GM12878 (cell line): ENCODE measurements around the gene RPS3A. TPM values are rescaled to one million over a fixed set of nuclear protein-coding genes. Genes with fewer than 3 reads are reported as not detected.

Experiments used
- ATF7 ChIP-seq: fragments of 450-650 bp; IDR thresholded peaks from 2 replicates; pipeline ENCODE4 v1.6.1; 2016; ENCODE audit warnings: low read depth, mild to moderate bottlenecking
- BACH1 ChIP-seq: fragments of 450-650 bp; IDR thresholded peaks from 2 replicates; pipeline ENCODE4 v1.6.1; 2017; ENCODE audit warnings: mild to moderate bottlenecking, borderline replicate concordance
- BCL11A ChIP-seq: IDR thresholded peaks from 2 replicates; pipeline ENCODE4 v1.6.1; 2011; ENCODE audit warnings: low read depth, low read length
- CREB1 ChIP-seq: IDR thresholded peaks from 2 replicates; pipeline ENCODE4 v1.6.1; 2012; ENCODE audit warnings: low read depth, mild to moderate bottlenecking, inconsistent platforms
- EP300 ChIP-seq, 2 experiments: fragments of 150-350 bp in 1 of 2; IDR thresholded peaks; 2 replicates each; pipeline ENCODE4 v1.6.1; 2011 to 2012; ENCODE audit warnings: low read depth in 2 of 2, low read length in 2 of 2, borderline replicate concordance in 1 of 2, improper control_type of control experiment in 1 of 2, inconsistent platforms in 1 of 2; ENCODE audit not compliant: control insufficient read depth in 1 of 2
- ETV6 ChIP-seq, 2 experiments: fragments of 450-650 bp in 1 of 2; IDR thresholded peaks in 1 of 2; conservative IDR thresholded peaks in 1 of 2; 2 replicates each; pipeline ENCODE4 v1.6.1; 2014; ENCODE audit warnings: antibody characterized with exemption in 1 of 2, borderline replicate concordance in 1 of 2, low read depth in 1 of 2, mild to moderate bottlenecking in 1 of 2, moderate library complexity in 1 of 2
- HCFC1 ChIP-seq: fragments of 150-350 bp; IDR thresholded peaks from 2 replicates; pipeline ENCODE4 v1.6.1; 2014; ENCODE audit warnings: low read length
- MXI1 ChIP-seq: fragments of 150-350 bp; IDR thresholded peaks from 2 replicates; pipeline ENCODE4 v1.6.1; 2011; ENCODE audit warnings: low read depth, mild to moderate bottlenecking, inconsistent platforms, low read length, improper control_type of control experiment
- MYB ChIP-seq: fragments of 150-350 bp; IDR thresholded peaks from 2 replicates; pipeline ENCODE4 v1.6.1; 2014; ENCODE audit warnings: mild to moderate bottlenecking, low read depth, low read length, borderline replicate concordance
- NR2C2 ChIP-seq: IDR thresholded peaks from 2 replicates; pipeline ENCODE4 v1.6.1; 2011; ENCODE audit warnings: borderline replicate concordance, low read depth; ENCODE audit not compliant: control insufficient read depth, insufficient read length
- NRF1 ChIP-seq: conservative IDR thresholded peaks from 2 replicates; pipeline ENCODE4 v1.6.1; 2011; ENCODE audit warnings: mild to moderate bottlenecking, low read depth, low read length, improper control_type of control experiment
- SIN3A ChIP-seq: IDR thresholded peaks from 2 replicates; pipeline ENCODE4 v1.6.1; 2012; ENCODE audit warnings: low read depth, low read length, improper control_type of control experiment
- SREBF2 ChIP-seq: IDR thresholded peaks from 2 replicates; pipeline ENCODE4 v1.6.1; 2012; ENCODE audit warnings: mild to moderate bottlenecking, low read length
- YBX1 ChIP-seq: fragments of 450-650 bp; IDR thresholded peaks from 2 replicates; pipeline ENCODE4 v1.6.1; 2016; ENCODE audit warnings: antibody characterized with exemption
- ZNF217 ChIP-seq: fragments of 450-650 bp; IDR thresholded peaks from 2 replicates; pipeline ENCODE4 v1.6.1; 2017; ENCODE audit warnings: antibody characterized with exemption, mild to moderate bottlenecking
- polyA plus RNA-seq, 11 experiments: library from polyadenylated mRNA; depleted of rRNA in 4 of 11; unstranded in 6 of 11; stranded (reverse) in 5 of 11; fragments of >200 nt; fragmentation: Nextera tagmentation in 4 of 11; fragmentation: Illumina TruSeq in 1 of 11; extraction: Ambion mirVana in 4 of 11; extraction: Trizol in 1 of 11; gene quantifications; 1 replicate in 1 of 11; 2 replicates in 10 of 11; pipeline versions ENCODE4 v1.2.1 to v1.2.3, GENCODE V29; 2011 to 2016; ENCODE audit warnings: inconsistent platforms in 2 of 11, missing spikeins in 2 of 11, low read depth in 1 of 11
- total RNA-seq, 4 experiments: library from RNA; depleted of rRNA in 3 of 4; stranded (reverse); fragments of >200 nt in 3 of 4; fragmentation: Illumina TruSeq in 1 of 4; extraction: Trizol in 1 of 4; gene quantifications; 2 replicates each; pipeline versions ENCODE4 v1.2.1 to v1.2.3, GENCODE V29; 2013 to 2021
- TF ChIP-seq, protein P1 (sequence below): fragments of 450-650 bp; formaldehyde crosslinking; IDR thresholded peaks from 2 replicates; pipeline ENCODE4 v1.4.0; 2020; ENCODE audit warnings: mild to moderate bottlenecking, moderate library complexity
- TF ChIP-seq, protein P2 (sequence below): fragments of 450-650 bp; IDR thresholded peaks from 2 replicates; pipeline ENCODE4 v1.6.1; 2017; ENCODE audit warnings: mild to moderate bottlenecking, moderate library complexity
- TF ChIP-seq, protein P3 (sequence below): fragments of 450-650 bp; IDR thresholded peaks from 2 replicates; pipeline ENCODE4 v1.6.1; 2017; ENCODE audit warnings: mild to moderate bottlenecking, moderate library complexity

RPS3A gene
- total and polyA plus RNA-seq, 10 of the 15 experiments (the other 5 are each of a cell fraction or from before 2014, with no cell fraction given) = 1,754 to 5,827 (median 3,527) TPM

DNA sequence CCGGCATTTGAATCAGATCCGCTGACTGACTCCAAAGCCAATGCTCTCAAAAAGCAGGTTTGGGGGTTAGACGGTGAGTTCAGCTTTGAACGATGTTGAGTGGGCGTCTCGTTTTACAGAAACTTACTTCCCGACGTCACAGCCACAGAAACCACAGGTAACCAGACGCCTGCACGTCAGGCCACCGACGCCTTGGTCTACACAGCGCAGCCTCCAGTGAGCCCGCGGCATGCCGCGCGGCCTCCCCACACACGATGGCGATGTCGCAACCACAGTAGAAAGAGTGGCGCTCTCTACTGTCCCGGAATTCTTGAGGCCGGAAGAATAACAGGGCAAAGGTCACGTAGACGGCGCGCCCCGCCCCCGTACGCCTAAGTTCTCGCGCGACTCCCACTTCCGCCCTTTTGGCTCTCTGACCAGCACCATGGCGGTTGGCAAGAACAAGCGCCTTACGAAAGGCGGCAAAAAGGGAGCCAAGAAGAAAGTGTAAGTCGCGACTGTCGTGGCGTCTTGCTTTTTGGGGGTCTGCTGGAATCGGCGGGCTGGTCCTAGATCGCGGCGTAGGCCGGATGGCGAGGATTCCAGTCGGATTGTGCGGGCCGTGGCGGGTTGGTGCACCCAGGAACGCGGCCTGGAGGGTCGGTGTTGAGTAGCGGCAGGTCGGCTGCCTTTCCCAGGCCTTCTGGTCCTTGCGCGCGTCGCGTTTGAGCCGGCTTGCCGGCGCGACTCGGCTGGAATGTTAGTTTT, at the start of gene RPS3A (continued):
- TF ChIP-seq, protein P1, sequence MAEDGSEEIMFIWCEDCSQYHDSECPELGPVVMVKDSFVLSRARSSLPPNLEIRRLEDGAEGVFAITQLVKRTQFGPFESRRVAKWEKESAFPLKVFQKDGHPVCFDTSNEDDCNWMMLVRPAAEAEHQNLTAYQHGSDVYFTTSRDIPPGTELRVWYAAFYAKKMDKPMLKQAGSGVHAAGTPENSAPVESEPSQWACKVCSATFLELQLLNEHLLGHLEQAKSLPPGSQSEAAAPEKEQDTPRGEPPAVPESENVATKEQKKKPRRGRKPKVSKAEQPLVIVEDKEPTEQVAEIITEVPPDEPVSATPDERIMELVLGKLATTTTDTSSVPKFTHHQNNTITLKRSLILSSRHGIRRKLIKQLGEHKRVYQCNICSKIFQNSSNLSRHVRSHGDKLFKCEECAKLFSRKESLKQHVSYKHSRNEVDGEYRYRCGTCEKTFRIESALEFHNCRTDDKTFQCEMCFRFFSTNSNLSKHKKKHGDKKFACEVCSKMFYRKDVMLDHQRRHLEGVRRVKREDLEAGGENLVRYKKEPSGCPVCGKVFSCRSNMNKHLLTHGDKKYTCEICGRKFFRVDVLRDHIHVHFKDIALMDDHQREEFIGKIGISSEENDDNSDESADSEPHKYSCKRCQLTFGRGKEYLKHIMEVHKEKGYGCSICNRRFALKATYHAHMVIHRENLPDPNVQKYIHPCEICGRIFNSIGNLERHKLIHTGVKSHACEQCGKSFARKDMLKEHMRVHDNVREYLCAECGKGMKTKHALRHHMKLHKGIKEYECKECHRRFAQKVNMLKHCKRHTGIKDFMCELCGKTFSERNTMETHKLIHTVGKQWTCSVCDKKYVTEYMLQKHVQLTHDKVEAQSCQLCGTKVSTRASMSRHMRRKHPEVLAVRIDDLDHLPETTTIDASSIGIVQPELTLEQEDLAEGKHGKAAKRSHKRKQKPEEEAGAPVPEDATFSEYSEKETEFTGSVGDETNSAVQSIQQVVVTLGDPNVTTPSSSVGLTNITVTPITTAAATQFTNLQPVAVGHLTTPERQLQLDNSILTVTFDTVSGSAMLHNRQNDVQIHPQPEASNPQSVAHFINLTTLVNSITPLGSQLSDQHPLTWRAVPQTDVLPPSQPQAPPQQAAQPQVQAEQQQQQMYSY (CRISPR knock-in tag) = no peak
- TF ChIP-seq ETV6 (conservative IDR thresholded peaks at IDR 0.05 in 1 of 2, IDR thresholded peaks at IDR 0.05 in 1 of 2; ENCODE audit: borderline replicate concordance in 1 of 2, low read depth in 1 of 2) (peak in 1 of 2 experiments; percentile 65; a peak in 1 of 4 replicates), YBX1 (no peak), HCFC1 (peak; percentile 82), ATF7 (peak; percentile 88), MYB (no peak; the same call in 1 of the 2 replicates), SIN3A (no peak; the same call in 1 of the 2 replicates), NRF1 (peak; percentile 50), EP300 (IDR thresholded peaks at IDR 0.05; ENCODE audit: borderline replicate concordance in 1 of 2, control insufficient read depth in 1 of 2, low read depth in 2 of 2, low read length in 2 of 2) (peak; percentile 89 to 91), NR2C2 (peak; percentile 84), MXI1 (peak; percentile 85), BCL11A (peak; percentile 64; the same call in 1 of the 2 replicates), CREB1 (peak; percentile 94), BACH1 (peak; percentile 90), SREBF2 (no peak), ZNF217 (no peak)
- TF ChIP-seq, protein P2, sequence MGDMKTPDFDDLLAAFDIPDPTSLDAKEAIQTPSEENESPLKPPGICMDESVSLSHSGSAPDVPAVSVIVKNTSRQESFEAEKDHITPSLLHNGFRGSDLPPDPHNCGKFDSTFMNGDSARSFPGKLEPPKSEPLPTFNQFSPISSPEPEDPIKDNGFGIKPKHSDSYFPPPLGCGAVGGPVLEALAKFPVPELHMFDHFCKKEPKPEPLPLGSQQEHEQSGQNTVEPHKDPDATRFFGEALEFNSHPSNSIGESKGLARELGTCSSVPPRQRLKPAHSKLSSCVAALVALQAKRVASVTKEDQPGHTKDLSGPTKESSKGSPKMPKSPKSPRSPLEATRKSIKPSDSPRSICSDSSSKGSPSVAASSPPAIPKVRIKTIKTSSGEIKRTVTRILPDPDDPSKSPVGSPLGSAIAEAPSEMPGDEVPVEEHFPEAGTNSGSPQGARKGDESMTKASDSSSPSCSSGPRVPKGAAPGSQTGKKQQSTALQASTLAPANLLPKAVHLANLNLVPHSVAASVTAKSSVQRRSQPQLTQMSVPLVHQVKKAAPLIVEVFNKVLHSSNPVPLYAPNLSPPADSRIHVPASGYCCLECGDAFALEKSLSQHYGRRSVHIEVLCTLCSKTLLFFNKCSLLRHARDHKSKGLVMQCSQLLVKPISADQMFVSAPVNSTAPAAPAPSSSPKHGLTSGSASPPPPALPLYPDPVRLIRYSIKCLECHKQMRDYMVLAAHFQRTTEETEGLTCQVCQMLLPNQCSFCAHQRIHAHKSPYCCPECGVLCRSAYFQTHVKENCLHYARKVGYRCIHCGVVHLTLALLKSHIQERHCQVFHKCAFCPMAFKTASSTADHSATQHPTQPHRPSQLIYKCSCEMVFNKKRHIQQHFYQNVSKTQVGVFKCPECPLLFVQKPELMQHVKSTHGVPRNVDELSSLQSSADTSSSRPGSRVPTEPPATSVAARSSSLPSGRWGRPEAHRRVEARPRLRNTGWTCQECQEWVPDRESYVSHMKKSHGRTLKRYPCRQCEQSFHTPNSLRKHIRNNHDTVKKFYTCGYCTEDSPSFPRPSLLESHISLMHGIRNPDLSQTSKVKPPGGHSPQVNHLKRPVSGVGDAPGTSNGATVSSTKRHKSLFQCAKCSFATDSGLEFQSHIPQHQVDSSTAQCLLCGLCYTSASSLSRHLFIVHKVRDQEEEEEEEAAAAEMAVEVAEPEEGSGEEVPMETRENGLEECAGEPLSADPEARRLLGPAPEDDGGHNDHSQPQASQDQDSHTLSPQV = no peak
- TF ChIP-seq, protein P3, sequence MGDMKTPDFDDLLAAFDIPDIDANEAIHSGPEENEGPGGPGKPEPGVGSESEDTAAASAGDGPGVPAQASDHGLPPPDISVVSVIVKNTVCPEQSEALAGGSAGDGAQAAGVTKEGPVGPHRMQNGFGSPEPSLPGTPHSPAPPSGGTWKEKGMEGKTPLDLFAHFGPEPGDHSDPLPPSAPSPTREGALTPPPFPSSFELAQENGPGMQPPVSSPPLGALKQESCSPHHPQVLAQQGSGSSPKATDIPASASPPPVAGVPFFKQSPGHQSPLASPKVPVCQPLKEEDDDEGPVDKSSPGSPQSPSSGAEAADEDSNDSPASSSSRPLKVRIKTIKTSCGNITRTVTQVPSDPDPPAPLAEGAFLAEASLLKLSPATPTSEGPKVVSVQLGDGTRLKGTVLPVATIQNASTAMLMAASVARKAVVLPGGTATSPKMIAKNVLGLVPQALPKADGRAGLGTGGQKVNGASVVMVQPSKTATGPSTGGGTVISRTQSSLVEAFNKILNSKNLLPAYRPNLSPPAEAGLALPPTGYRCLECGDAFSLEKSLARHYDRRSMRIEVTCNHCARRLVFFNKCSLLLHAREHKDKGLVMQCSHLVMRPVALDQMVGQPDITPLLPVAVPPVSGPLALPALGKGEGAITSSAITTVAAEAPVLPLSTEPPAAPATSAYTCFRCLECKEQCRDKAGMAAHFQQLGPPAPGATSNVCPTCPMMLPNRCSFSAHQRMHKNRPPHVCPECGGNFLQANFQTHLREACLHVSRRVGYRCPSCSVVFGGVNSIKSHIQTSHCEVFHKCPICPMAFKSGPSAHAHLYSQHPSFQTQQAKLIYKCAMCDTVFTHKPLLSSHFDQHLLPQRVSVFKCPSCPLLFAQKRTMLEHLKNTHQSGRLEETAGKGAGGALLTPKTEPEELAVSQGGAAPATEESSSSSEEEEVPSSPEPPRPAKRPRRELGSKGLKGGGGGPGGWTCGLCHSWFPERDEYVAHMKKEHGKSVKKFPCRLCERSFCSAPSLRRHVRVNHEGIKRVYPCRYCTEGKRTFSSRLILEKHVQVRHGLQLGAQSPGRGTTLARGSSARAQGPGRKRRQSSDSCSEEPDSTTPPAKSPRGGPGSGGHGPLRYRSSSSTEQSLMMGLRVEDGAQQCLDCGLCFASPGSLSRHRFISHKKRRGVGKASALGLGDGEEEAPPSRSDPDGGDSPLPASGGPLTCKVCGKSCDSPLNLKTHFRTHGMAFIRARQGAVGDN = peak; percentile 70
